ENCODE data around the gene MYPN.

MYPN gene

DNA sequence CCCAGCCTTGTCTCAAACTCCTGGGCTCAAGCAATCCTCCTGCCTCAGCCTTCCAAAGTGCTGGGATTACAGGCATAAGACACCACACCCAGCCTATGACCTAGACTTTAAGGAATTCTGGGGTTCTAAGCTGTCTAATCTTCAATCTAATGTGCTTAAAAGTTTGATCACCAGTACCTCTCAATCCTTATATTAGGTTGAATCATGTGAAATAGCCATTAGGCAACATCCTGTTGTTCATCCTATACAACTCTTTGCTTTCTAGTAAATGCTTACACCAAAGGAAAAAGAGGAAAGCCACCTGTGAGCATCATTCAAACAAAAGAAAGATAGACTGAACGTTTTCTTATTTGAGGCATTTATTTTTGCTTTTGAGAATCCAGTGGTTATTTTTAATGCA lies 66.7 kb downstream of the MYPN start:
- ChIA-PET POLR2A (no interaction called here), CTCF (interaction anchor here (1.1 kb wide), 1 partner anchor 19 kb away, joined by 3 read pairs; no protein-coding TSS in a partner anchor)
- no peak for TF ChIP-seq SUZ12 (IDR thresholded peaks at IDR 0.05)
- no peak for TF ChIP-seq LEF1 (IDR thresholded peaks at IDR 0.05; ENCODE audit: borderline replicate concordance)
- TF ChIP-seq SP1 (IDR thresholded peaks at IDR 0.05) = no peak
- TF ChIP-seq NFRKB (IDR thresholded peaks at IDR 0.05) = no peak
- no peak for TF ChIP-seq L3MBTL2 (conservative IDR thresholded peaks at IDR 0.05)
- no peak for TF ChIP-seq FOXA1 (IDR thresholded peaks at IDR 0.05)
- TF ChIP-seq BHLHE40 (IDR thresholded peaks at IDR 0.05; ENCODE audit: borderline replicate concordance) = no peak
- TF ChIP-seq ELF4 (IDR thresholded peaks at IDR 0.05) = no peak
- TF ChIP-seq ARNT (IDR thresholded peaks at IDR 0.05) = no peak
- no peak for TF ChIP-seq FOXM1 (IDR thresholded peaks at IDR 0.05; ENCODE audit: borderline replicate concordance)
- TF ChIP-seq CTBP1 (IDR thresholded peaks at IDR 0.05; ENCODE audit: borderline replicate concordance) = no peak
- TF ChIP-seq TARDBP (IDR thresholded peaks at IDR 0.05) = no peak
- no peak for TF ChIP-seq ZNF384 (IDR thresholded peaks at IDR 0.05)
- no peak for TF ChIP-seq HDGF (IDR thresholded peaks at IDR 0.05; ENCODE audit: borderline replicate concordance)
- TF ChIP-seq, protein P1, sequence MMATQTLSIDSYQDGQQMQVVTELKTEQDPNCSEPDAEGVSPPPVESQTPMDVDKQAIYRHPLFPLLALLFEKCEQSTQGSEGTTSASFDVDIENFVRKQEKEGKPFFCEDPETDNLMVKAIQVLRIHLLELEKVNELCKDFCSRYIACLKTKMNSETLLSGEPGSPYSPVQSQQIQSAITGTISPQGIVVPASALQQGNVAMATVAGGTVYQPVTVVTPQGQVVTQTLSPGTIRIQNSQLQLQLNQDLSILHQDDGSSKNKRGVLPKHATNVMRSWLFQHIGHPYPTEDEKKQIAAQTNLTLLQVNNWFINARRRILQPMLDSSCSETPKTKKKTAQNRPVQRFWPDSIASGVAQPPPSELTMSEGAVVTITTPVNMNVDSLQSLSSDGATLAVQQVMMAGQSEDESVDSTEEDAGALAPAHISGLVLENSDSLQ (IDR thresholded peaks at IDR 0.05) = no peak
- TF ChIP-seq FOXK2 (IDR thresholded peaks at IDR 0.05) = no peak
- no peak for DNase-seq (ENCODE audit: extremely low spot score)

DNA sequence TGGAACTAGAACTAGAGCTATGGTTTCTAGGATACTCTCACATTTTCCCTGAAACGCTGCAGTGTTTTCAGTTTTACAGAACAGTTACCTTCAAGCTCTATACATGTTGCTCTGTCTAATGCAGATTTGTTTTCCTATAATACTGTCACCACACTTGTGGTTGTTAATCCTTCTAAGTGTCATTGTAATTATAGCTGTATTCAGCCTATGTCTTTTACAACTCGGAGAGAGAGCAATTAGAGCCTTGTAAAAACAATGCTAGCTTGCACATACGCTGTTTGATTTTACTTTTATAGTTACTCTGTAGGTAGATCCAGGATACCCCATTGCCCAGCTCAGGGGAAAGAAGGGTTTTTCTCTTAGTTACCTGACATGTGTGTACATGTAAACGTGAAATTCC lies 67.5 kb downstream of the MYPN start:
- ChIA-PET CTCF (interaction anchor here (1.1 to 1.3 kb wide), 4 partner anchors 20 to 321 kb away, joined by 3 read pairs; no protein-coding TSS in a partner anchor), POLR2A (no interaction called here)
- no peak for DNase-seq (ENCODE audit: extremely low spot score)
- TF ChIP-seq, protein P1 (IDR thresholded peaks at IDR 0.05) = peak; percentile 39; the same call in 1 of the 2 replicates
- TF ChIP-seq LEF1 (IDR thresholded peaks at IDR 0.05; ENCODE audit: borderline replicate concordance) = no peak

DNA sequence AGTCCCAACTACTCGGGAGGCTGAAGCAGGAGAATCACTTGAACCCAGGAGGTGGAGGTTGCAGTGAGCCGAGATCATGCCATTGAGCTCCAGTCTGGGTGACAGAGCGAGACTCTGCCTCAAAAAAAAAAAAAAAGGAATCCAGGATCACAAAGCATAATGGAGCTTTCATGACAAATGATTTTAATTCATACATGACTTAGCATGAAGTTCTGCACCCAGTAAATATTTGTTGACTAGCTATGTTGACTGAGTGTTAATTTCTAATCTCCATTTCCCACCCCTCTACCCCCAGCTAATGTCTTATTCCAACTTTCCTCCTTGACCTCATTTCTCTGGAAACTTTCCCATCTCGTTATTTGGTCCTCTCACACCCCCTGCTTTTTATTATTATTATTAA lies 69.3 kb downstream of the MYPN start:
- CTCF ChIA-PET = no interaction called here
- POLR2A ChIA-PET = no interaction called here
- DNase-seq (ENCODE audit: extremely low spot score) = no peak

DNA sequence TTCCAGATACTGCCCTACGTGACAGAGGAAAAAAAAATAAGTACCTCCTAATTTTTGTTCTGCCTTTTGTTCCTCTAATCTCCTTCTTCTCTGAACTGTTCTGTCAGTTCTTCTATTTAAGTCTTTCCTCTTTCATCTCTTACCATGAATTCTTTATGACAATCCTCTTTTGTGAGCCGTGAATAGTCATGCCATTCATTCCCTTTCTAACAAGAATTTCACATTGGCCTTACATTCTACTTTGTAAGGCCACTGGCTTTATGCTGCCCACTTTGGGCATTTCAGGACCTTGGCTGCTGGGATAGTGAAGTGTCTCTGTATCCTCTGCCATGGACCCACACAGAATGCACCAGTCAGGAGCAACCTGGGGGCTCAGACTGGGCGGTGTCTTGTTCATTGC lies 69.7 kb downstream of the MYPN start:
- POLR2A ChIA-PET = no interaction called here
- TF ChIP-seq ZNF384 (IDR thresholded peaks at IDR 0.05) = no peak
- no peak for TF ChIP-seq CTBP1 (IDR thresholded peaks at IDR 0.05; ENCODE audit: borderline replicate concordance)
- no peak for TF ChIP-seq FOXA1 (IDR thresholded peaks at IDR 0.05)
- TF ChIP-seq L3MBTL2 (conservative IDR thresholded peaks at IDR 0.05) = no peak
- TF ChIP-seq HDGF (IDR thresholded peaks at IDR 0.05; ENCODE audit: borderline replicate concordance) = no peak
- TF ChIP-seq FOXK2 (IDR thresholded peaks at IDR 0.05) = no peak
- no peak for TF ChIP-seq ELF4 (IDR thresholded peaks at IDR 0.05)
- TF ChIP-seq, protein P1 (IDR thresholded peaks at IDR 0.05) = no peak
- TF ChIP-seq FOXM1 (IDR thresholded peaks at IDR 0.05; ENCODE audit: borderline replicate concordance) = no peak
- TF ChIP-seq SP1 (IDR thresholded peaks at IDR 0.05) = no peak
- no peak for TF ChIP-seq TARDBP (IDR thresholded peaks at IDR 0.05)
- TF ChIP-seq NFRKB (IDR thresholded peaks at IDR 0.05) = no peak
- no peak for DNase-seq (ENCODE audit: extremely low spot score)
- CTCF ChIA-PET = no interaction called here

More for the DNA sequence above, 69.3 kb downstream of the MYPN start:
- TF ChIP-seq ARNT (IDR thresholded peaks at IDR 0.05) (no peak), TARDBP (IDR thresholded peaks at IDR 0.05) (no peak), FOXK2 (IDR thresholded peaks at IDR 0.05) (no peak), ZNF384 (IDR thresholded peaks at IDR 0.05) (no peak), LEF1 (IDR thresholded peaks at IDR 0.05; ENCODE audit: borderline replicate concordance) (no peak), NFRKB (IDR thresholded peaks at IDR 0.05) (no peak), L3MBTL2 (conservative IDR thresholded peaks at IDR 0.05) (no peak), FOXM1 (IDR thresholded peaks at IDR 0.05; ENCODE audit: borderline replicate concordance) (no peak), SUZ12 (IDR thresholded peaks at IDR 0.05) (no peak), CTBP1 (IDR thresholded peaks at IDR 0.05; ENCODE audit: borderline replicate concordance) (no peak)
- TF ChIP-seq, protein P1 (IDR thresholded peaks at IDR 0.05) = no peak

DNA sequence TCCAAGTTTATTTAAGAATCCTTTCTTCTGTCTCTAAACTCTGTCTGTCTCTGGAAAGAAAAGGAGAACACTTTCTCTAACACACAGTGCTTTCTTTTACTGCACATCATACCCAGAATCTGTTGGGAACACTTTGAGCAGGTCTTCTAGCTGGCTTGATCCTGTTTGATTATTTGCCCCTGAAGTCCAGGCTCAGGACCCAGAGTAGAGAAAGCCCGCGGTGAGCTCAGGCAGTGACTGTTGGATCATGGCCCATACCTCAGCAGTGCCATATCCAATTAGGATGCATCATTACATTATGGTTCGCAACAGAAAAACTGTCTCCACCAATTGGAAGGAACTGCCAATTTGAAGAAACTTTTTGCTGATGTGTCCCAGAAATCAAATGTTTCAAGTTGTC lies 71.2 kb downstream of the MYPN start:
- TF ChIP-seq BHLHE40 (IDR thresholded peaks at IDR 0.05; ENCODE audit: borderline replicate concordance) (no peak), FOXM1 (IDR thresholded peaks at IDR 0.05; ENCODE audit: borderline replicate concordance) (no peak), FOXK2 (IDR thresholded peaks at IDR 0.05) (no peak), LEF1 (IDR thresholded peaks at IDR 0.05; ENCODE audit: borderline replicate concordance) (no peak), FOXA1 (IDR thresholded peaks at IDR 0.05) (no peak), CTBP1 (IDR thresholded peaks at IDR 0.05; ENCODE audit: borderline replicate concordance) (no peak), HDGF (IDR thresholded peaks at IDR 0.05; ENCODE audit: borderline replicate concordance) (no peak), ZNF384 (IDR thresholded peaks at IDR 0.05) (no peak), NFRKB (IDR thresholded peaks at IDR 0.05) (no peak), ARNT (IDR thresholded peaks at IDR 0.05) (no peak)
- TF ChIP-seq, protein P1 (IDR thresholded peaks at IDR 0.05) = no peak
- POLR2A ChIA-PET = no interaction called here
- CTCF ChIA-PET = interaction anchor here (0.9 kb wide), 1 partner anchor 37 kb away, joined by 3 read pairs; no protein-coding TSS in a partner anchor
- no peak for DNase-seq (ENCODE audit: extremely low spot score)

Data from HEK293T (cell line).